ENCODE measurements around the gene SELENBP1.
"Not testable (repeated sequence)": the region's sequence is repeated elsewhere in the genome, so short reads cannot be mapped to it uniquely, and the experiment has no call there.

The SELENBP1 gene

DNA sequence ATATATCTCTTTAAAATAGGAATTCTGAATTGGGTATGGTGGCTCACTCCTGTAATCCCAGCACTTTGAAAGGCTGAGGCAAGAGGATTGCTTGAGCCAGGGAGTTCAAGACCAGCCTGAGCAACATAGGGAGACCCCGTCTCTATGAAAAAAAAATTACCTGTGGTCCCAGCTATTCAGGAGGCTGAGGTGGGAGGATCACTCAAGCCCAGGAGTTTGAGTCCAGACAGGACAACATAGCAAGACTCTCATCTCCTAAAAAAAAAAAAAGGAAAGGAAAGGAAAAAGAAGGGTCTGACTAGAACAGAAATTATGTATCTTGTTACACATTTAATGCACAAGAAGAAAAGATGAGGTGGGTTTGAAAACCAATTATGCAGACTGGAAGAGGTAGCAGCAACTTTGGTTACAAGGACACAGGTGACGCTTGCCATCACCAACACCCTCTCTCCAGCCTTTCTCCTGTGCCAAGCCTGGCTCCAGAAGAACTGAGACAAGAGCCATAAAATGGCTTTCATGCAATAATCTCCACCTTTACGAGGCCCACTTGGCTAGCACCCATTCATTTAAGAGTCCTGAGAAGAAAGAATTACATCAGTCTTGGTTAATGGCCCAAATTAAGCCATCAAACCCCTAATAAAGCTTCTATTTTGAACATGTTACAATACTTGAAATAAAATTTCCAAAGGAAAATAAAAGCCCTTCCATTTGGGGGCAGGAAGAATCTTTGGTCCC is 4.8 kb upstream of the SELENBP1 start:
- DNase-seq = peak; percentile 8

DNA sequence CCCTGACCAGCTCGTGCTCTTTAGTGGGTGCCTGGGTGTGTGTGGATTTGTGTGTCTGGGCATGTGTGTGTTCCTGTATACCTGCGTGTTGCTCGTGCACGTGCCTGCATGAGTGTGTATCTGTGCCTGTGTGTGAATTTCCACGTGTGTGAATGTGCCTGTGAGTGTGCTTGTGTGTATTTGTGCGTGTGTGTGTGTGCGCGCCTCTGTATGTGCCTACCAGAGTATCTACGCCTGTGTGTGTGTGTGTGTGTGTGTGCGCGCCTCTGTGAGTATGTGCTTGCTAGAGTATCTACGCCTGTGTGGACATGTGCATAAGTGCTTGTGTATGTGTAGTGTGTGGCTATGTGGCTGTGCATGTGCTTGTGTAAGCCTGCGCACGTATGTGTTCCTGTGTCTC is 691 bp upstream of the SELENBP1 start:
- no peak for DNase-seq

DNA sequence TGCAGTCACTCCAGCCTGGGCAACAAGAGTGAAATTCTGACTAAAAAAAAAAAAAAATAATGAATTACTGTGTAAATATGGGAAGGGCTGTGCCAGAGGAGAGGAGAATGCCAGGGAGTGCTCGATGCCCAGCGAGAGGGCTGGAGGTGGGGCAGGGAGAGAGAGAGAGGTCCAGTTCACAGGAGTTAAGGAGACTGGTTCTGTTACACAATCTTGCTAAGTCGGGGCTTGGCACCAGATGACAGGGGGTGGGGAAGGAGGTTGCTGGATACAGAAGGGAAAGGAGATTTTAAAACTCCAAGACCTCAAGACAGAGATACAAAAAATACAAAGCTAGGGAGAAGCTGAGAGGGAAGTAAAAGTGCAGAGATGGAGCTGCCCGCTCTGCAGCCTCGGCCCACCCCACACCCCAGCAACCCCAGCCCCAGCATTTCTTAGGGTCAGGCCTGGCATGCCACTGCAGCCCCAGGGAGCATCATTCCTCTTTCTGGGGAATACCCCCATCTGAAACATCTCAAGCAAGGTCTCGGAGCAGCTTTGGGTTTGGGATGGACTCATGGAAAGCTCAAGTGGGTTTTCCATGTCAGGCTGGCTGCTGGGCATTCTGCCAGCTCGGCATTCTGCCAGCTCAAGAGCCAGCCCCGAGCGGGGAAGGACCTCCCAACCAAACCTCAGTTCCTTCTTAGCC is 991 bp downstream of the SELENBP1 start:
- DNase-seq = peak; percentile 83

DNA sequence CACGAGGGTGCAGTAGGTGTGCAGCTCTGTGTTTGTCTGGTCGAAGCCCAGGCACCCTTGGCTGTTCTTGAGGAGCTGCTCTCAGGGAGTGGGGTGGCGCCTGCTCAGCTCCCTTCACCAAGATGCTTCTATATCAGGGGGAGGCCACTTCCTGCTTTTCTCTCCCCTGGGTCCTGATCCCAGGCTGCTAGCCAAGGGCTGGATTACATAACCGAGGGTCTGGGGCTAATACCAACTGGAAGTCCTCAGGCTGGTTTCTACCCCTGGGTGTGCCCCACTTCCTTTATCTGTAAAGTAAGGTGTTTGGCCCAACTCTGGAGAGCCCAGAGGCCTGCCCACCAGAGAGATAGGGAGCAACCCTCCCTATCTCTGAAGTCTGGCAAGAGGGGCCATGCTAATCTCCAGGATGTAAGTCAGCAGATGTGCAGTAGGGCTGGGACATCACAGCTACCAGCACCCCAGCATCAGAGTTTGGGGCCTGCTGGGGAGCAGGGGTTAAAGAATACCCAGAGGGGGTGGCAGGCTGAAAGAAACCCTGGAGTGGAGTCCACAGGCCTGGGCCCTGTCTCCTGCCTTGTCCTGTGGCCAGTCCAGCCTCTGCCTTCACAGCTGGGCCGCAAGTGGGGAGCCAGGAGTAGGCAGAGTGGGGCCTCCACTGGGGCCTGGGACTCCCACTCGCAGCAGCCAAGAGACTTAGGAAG is 2.1 kb downstream of the SELENBP1 start:
- no peak for DNase-seq

DNA sequence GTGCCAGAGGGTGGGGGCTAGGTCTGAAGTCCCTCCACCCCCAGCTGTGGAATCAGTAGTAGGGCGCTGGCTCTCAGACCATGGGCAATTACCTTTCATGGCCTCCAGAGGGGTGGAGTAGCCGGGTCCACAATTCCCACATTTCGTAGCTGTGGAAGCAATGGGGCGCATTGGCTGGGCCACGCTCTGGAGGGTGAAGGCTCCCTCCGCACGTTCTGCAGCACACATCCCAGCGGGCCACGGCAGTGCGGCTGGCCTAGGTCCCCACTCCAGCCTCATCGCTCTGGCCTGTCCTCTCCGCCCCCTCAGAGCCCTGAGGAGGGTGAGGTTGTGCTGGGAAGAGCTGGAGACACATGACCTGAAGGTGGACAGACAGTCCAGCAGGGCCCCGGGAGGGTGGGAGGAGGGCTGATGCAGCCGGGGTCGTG is 2.9 kb downstream of the SELENBP1 start:
- DNase-seq = no peak

DNA sequence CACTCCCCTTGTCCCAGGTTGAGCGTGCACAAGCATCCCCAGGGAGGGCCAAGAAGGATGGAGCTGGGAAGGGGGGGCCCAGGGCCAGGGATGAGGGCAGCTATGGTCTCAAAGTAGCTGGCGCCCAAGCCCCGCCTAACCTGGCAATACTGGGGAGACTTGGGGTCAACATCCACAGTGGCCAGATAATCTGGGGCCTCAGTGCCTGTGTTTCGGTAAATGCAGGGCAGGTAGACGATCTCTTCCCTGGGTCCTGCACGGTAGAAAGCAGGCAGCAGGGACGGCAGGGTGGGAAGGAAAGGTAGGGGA is 3.2 kb downstream of the SELENBP1 start:
- no peak for DNase-seq

DNA sequence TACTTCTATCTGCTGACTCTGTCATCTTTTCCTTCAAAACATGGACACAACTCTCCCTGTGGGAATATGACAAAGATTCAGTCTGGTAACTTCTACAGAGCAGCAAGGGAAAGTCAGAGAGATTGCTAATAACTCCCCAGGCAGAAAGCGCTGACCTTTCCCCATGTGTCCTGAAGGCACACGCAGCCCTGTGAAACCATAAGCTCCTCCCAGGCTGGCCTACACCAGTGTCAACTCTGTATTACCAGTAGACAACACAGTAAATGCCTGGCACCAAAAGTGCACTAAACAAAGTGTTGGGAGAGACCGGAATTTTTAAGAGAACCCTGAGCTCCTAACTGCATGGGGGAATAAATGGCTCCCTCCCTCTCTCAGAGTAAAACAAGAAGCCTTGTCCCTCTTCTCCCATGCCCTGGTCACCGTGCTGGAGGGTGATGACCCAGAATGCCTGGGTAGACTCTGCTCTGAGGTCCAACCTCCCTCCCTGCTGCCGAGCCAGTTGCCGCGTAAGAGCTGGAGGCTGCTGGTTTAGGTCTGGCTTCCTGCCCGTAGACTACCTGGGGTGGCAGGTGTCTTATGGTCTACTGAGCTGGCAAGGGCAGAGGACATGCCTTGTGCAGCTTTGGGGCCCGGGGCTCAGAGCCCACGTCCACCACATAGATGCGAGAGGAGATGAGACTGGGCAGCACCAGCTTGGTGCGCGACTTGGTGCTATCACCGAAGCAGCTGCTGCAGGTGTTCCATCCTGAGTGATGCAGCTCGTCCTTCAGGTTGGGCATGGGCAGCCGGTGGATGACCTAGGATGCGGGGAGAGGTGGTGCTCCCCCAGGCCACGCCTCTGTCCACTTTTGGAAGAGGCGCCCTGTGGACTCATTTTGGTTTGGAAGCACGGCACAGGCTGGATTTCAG is 3.9 kb downstream of the SELENBP1 start:
- peak; percentile 27 for DNase-seq

DNA sequence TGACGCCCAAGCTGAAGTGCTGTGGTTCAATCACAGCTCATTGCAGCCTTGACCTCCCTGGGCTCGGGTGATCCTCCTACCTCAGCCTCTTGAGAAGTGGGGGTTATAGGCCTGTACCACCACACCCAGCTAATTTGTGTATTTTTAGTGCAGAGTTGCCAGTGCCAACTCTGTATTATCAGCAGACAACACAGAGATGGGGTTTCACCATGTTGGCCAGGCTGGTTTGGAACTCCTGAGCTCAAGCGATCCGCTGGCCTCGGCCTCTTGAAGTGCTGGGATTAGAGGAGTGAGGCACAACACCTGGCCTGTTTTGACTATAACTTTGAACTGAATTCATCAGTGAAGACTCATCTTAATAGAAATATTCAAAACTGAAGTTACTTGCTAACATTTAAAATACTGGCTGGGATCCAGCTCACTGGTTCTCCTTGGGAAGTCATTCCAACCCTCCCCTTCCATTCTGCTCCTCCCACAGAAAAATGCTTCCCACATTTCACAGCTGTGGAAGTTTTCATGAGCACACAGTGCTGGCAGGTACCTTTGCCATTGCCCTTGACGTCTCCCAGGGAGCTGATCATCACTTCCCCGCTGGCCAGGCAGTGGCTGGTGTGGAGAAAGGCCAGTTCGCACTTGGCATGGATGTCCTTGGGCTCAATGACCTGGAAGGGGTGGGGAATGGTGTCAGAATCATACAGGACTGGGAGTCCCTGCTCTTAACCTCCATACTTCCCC is 4.7 kb downstream of the SELENBP1 start:
- DNase-seq = no peak

DNA sequence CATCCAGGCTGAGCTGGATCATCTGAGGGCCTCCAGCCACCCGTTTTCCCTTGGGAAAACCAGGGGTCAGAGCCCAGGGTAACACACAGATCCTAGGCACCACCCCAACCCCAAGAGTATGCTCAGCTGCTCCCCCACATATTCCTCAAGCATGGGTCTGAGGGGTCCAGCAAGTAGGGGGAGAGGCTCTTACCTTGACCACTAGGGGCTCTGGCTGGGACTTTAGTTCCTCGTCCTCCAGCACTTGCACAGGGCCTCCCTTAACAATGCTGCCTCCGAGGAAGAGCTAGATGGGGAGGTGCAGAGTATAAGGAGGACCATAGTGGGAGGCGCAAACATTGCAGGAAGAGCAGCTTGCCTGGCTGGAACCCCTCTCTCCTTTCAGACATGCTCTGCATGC is 7.5 kb downstream of the SELENBP1 start:
- DNase-seq = no peak

DNA sequence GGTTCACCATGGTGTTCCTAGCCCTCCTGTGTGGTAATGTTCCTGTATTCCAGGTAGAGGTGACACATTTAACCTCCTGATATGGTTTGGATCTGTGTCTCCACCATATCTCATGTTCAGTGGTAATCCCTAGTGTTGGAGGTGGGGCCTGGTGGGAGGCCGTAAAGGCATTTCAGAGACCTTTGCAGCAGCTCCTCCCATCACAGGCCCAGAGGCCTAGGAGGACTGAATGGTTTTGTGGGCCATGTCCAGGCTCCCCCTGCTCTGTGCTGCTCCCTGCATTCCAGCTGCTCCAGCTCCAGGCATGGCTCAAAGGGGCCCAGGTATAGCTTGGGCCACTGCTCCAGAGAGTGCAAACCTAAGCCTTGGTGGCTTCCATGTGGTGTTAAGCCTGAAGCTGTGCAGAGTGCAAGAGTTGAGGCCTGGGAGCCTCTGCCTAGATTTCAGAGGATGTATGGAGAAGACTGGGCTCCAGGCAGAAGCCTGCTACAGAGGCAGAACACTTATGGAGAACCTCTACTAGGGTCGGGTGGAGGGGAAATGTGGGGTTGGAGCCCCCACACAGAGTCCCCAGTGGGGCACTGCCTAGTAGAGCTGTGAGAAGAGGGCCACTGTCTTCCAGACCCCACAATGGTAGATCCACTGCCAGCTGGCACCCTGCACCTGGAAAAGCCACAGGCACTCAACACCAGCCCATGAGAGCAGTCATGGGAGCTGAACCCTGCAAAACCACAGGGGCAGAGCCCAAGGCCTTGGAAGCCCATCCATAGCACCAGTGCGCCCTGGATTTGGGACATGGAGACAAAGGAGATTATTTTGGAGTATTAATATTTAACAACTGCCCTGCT is 10.0 kb downstream of the SELENBP1 start:
- no peak for DNase-seq

DNA sequence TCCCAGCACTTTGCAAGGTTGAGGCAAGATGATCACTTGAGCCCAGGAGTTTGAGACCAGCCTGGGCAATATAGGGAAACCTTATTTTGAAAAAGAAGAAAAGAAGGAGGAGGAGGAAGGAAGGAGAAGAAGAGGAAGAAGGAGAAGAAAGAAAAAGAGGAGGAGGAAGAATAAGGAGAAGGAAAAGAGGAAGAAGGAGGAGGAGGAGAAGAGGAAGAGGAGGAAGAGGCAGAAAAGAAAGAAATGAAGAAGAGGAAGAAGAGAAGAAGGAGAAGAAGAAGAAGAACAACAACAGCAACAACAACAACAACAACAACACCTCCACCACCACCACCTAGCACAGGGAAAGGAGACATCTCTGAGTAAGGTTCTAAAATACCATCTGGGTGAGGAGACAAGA is 10.6 kb downstream of the SELENBP1 start:
- no peak for DNase-seq

DNA sequence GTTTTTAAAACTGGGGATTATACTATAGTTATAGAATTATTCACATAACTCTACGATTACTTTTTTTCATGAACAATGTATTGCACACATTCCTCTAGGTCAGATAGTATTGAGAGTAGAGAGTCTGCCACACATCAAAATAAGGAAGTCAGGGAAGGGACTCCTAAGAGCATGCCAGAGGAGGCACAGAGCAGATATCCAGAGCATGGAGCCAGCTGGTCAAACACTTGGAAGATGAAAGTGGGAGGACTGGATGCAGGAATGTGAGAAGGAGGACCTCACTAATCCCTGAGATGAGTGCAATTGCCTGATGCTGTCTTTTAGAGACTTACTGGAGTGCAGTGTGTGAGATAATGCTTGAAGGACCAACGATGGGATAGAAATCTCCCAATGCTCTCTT is 15.8 kb downstream of the SELENBP1 start:
- DNase-seq = no peak

DNA sequence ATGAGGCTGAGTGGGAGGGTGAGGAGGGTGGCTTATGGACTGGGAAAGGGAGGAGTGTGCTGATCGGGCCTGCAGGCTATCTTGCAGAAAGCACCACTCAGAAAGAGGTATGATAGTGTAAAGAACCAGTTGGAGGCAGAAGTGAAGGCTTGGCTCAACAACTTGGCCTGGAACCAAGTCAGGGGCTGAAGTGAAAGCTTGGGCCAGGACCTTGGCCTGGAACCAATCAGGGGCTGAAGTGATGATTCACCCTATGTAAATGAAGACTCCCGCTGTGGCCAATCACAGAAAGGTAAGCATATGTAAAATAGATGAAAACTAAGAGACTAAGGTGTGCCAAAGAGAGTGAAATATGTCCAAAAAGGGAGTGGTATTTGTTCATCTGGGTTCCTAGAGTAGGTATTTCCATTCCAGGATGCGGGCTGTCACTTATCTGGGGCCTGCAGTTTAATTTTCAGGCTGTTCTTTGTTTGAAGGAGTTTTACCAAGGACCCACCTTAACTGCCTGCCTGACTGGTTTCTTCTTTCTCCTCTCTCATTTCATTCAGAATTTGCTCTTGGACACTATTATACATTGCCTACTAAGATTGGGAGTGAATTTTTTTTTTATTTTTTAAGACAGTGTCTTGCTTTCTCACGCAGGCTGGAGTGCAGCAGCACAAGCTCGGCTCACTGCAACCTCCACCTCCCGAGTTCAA is 20.3 kb downstream of the SELENBP1 start:
- no peak for DNase-seq

DNA sequence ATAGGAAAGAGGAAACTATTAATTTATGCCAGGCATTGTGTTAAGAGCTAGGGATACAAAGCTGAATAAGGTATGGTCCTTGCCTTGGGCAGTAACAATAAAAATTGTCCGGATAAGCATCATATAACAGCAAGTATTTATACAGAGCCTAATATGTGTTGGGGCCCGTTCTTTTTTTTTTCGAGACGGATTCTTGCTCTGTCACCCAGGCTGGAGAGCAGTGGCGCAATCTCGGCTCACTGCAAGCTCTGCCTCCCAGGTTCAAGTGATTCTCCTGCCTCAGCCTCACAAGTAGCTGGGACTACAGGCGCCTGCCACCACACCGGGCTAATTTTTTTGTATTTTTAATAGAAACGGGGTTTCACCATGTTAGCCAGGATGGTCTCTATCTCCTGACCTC is 22.2 kb downstream of the SELENBP1 start:
- DNase-seq = not testable (repeated sequence)

DNA sequence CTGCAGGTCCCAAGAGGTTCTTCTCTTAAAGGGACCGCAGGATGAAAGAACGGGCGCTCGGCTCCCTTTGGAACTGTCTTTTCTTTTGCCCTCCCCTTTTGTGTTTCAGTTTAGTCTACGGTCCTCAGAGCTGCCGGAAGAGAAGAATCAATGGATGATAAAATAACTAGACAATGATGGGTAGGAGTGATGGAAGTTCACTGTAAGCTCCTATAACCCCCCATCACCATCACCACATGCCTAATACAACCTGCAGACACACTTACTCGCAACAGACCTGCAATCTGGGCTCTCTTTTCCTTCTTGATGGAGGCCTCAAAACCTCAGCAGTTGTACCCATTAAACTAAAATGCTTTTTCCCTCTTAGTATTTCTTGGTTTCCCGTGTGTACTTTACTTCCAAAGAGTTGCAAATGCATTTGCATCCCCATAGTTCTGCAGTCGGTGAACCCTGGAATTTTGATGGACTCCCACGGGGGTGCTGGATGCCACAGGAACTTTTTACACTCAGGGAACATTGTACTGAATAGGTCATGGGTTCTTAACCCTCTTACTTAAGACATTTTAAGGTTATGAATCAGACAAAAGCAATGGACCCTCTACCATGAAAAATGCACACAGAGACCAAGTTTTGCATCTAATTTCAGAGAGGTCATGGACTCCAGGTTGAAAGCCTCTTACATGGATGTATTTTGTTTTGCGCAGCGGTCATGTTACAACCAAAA is 24.8 kb downstream of the SELENBP1 start:
- DNase-seq = no peak

DNA sequence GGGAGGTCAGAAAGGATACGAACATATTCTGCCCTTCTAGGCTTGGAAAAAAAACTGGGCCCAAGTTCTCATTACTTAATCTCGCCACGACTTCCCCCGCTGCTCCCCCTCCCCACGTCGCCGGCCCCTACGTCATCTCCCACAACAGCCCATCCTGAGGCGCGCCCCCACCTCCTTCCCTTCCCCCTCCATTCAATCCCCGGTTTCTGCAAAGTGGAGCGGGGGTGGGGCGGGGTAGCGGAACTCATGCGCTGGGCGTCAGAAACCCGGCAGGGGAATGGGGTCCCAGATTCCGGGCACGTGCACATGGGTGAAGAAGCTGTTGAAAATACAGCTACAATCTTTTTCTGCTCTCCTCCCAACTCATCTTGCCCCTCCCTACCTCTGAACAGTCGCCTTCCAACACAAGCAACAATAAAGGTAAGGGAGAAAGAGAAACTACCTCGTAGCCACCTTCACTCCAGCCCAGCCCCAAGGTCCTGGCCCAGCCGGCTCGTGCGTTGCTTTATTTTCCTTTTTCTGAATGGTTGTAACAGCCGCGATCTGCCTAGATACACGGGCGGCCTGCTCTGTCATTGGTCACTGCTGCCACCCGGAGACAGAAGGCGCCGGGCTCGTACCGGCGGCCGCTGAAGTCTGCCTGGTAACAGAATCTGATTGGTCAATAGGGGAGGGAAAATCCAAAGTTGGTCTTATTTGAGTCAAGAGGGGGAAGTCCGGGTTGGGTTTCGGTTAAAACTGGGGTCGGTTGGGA is 25.6 kb downstream of the SELENBP1 start, which contains the start of gene RFX5:
RFX5 (minus strand) TSS at position 484 of the 754 bp plus-strand sequence. CDS start 932 bp downstream, outside the sequence.
- peak; percentile 96 for DNase-seq

DNA sequence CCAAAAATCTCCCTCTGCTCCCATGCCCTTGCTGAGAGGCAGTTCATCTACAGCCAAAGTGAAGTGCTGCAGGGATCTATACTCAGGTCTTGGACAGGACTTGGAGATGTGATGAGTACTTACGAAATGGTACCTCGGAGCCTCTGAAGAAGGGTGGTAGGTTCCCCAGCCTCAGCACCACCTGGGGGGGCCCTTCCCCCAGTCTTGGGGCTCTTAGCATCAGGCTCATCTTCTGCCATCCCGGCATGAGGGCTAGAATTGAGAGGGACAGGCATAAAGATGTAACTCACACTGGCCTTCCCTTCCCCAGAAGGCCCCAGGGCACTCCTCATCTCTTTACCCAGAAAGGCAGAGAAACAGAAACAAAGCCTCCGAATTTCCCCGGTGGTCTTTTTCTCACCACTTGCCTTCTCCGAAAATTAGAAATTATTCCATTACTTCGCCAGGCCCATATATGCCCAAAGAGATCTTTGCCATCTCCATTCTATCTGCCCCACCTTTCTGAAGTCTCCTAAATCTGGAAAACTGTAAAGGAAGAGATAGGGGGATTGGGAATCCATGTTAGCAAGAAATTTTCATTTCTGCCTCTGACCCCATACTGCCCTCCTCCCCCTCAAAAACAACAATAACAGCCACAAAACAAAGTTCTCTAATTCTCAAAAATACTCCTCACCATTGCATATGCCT is 26.3 kb downstream of the SELENBP1 start:
- no peak for DNase-seq

DNA sequence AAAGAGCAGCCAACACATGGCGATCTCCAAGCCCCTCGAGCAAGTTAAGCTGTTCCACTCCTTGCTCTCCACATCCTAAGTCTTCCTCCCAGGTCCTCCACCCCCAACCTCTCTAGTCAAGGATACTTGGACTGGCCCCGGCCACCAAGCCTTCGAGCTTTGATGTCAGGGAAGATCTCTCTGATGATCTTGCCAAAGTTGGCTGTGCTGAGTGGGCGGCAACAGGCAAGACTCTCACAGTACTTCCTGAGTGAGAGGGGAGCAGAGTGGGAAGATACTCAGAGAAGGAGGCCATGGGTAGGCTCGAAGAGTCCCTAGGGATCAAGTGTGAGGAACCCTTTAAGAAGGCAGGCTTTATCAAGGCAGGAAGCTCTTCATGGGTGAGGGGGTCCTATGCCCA is 28.2 kb downstream of the SELENBP1 start:
- DNase-seq = no peak

DNA sequence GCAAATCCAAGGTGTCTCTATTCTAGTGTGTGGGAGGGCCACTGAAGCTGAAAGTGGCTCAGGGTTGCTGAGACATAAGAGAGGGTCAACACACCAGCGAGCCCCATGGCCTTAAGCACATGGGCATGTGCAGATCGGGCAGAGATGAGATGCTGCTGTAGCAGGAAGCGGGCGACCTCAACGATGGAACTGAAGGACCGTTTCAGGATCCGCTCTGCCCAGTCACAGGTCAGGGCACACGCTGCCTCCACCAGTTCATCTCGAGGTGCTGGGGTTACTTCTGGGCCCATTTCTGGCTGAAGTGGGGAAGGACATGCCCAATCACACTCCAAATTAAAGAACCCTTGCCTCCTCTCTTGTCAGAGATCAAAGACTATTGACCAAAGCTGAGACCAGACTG is 28.9 kb downstream of the SELENBP1 start:
- no peak for DNase-seq

Measured in NCI-H1105 (cell line).